Measurements from ENCODE around the gene UGT2B17.
"Not testable (repeated sequence)": the region's sequence is repeated elsewhere in the genome, so short reads cannot be mapped to it uniquely, and the experiment has no call there.

DNA sequence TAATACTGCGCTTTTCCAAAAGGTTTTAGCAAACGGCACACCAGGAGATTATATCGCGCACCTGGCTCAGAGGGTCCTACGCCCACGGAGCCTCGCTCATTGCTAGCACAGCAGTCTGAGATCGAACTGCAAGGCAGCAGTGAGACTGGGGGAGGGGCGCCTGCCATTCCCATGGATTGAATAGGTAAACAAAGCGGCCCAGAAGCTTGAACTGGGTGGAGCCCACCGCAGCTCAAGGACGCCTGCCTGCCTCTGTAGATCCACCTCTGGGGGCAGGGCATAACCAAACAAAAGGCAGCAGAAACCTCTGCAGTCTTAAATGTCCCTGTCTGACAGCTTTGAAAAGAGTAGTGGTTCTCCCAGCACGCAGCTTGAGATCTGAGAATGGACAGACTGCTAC, 33.4 kb downstream of the UGT2B17 start:
- TF ChIP-seq, protein P1, sequence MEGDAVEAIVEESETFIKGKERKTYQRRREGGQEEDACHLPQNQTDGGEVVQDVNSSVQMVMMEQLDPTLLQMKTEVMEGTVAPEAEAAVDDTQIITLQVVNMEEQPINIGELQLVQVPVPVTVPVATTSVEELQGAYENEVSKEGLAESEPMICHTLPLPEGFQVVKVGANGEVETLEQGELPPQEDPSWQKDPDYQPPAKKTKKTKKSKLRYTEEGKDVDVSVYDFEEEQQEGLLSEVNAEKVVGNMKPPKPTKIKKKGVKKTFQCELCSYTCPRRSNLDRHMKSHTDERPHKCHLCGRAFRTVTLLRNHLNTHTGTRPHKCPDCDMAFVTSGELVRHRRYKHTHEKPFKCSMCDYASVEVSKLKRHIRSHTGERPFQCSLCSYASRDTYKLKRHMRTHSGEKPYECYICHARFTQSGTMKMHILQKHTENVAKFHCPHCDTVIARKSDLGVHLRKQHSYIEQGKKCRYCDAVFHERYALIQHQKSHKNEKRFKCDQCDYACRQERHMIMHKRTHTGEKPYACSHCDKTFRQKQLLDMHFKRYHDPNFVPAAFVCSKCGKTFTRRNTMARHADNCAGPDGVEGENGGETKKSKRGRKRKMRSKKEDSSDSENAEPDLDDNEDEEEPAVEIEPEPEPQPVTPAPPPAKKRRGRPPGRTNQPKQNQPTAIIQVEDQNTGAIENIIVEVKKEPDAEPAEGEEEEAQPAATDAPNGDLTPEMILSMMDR (IDR thresholded peaks at IDR 0.05; ENCODE audit: insufficient read depth, low read length, poor library complexity, severe bottlenecking) = not testable (repeated sequence)
- not testable (repeated sequence) for TF ChIP-seq EZH2phosphoT487 (conservative IDR thresholded peaks at IDR 0.05; ENCODE audit: low read length)

Measured in SU-DHL-6 (cell line).